HG03565 (cell line): ENCODE results near the gene TPGS1.

Source experiments
- ATAC-seq: cut with Tn5 transposase; IDR thresholded peaks from one replicate; pipeline ENCODE4 v1.9.1; 2021; ENCODE audit warnings: mild to moderate bottlenecking, moderate library complexity; ENCODE audit not compliant: unreplicated experiment

The TPGS1 gene

GRCh38 chr19:495081-495401 lies 12.3 kb upstream of the TPGS1 start:
- ATAC-seq, result no peak

GRCh38 chr19:495402-496111 lies 11.7 kb upstream of the TPGS1 start:
- ATAC-seq, result no peak

- ATAC-seq, result no peak
Measured at GRCh38 chr19:496112-496665, 11.1 kb upstream of the TPGS1 start, which contains the start of gene MADCAM1. Gene MADCAM1, plus strand, starts transcription at chr19:496486. Its CDS starts 14 bp downstream, at chr19:496500.

- ATAC-seq, result no peak
Measured at GRCh38 chr19:496986-497385, 10.3 kb upstream of the TPGS1 start.

GRCh38 chr19:497491-497868 lies 9.8 kb upstream of the TPGS1 start:
- ATAC-seq, result no peak

GRCh38 chr19:497869-498510 lies 9.3 kb upstream of the TPGS1 start:
- ATAC-seq, result no peak

GRCh38 chr19:498511-498891 lies 8.8 kb upstream of the TPGS1 start:
- no peak for ATAC-seq

- ATAC-seq, result no peak
Measured at GRCh38 chr19:498977-499623, 8.2 kb upstream of the TPGS1 start.

GRCh38 chr19:501646-502045 lies 5.7 kb upstream of the TPGS1 start:
- no peak for ATAC-seq

- no peak for ATAC-seq
Measured at GRCh38 chr19:504616-505015, 2.7 kb upstream of the TPGS1 start.

- ATAC-seq, result peak; percentile 50
Measured at GRCh38 chr19:506404-507285, 652 bp upstream of the TPGS1 start.

GRCh38 chr19:508204-509150 lies 1.2 kb downstream of the TPGS1 start:
- ATAC-seq, result no peak

GRCh38 chr19:510606-511100 lies 3.4 kb downstream of the TPGS1 start:
- peak; percentile 28 for ATAC-seq

GRCh38 chr19:511101-511851 lies 4.0 kb downstream of the TPGS1 start:
- ATAC-seq, result no peak

- no peak for ATAC-seq
Measured at GRCh38 chr19:512547-513365, 5.5 kb downstream of the TPGS1 start.

GRCh38 chr19:513368-514165 lies 6.3 kb downstream of the TPGS1 start:
- ATAC-seq, result no peak

GRCh38 chr19:514166-514663 lies 6.9 kb downstream of the TPGS1 start:
- ATAC-seq, result no peak
